22Rv1 (cell line): ENCODE measurements around the gene MAP4K1.
"Not testable (repeated sequence)": the region's sequence is repeated elsewhere in the genome, so short reads cannot be mapped to it uniquely, and the experiment has no call there.

Experiments used
- H3K27ac ChIP-seq: fragments of 450-650 bp; 2 replicates; pipeline ENCODE4 v1.5.1; 2017
- CTCF ChIP-seq: fragments of 450-650 bp; IDR thresholded peaks from 2 replicates; pipeline ENCODE4 v1.5.1; 2017; ENCODE audit warnings: mild to moderate bottlenecking
- ZFX ChIP-seq: fragments of 450-650 bp; IDR thresholded peaks from 2 replicates; pipeline ENCODE4 v1.6.1; 2017; ENCODE audit warnings: antibody characterized with exemption, borderline replicate concordance

The MAP4K1 gene

GRCh38 chr19:38640368-38640767 lies 22.6 kb upstream of the MAP4K1 start:
- H3K27ac ChIP-seq = 0 out of 2 replicates have a peak overlapping the region, but pooled peaks have one; percentile 3
- no peak for TF ChIP-seq CTCF
- TF ChIP-seq ZFX = no peak

DNA sequence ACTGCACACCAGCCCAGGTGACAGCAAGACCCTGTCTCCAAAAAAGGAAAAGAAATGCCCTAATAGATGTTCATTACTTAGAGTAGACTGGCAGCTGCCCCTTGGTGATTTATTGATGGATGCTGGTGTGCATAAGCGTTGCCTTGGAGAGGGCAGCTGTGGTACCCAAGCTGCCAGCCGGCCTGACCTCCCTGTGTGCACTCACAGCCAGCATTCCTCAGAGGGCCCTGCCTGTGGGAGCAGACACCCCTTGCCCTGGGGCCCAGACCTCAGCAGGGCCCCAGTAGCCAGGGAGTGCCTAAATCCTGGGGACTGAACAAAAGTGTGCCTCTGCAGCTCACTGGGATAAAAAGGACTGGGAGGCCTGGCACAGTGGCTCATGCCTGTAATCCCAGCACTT lies 21.9 kb upstream of the MAP4K1 start:
- no peak for TF ChIP-seq CTCF
- no peak for TF ChIP-seq ZFX

GRCh38 chr19:38638461-38638860 lies 20.7 kb upstream of the MAP4K1 start:
- TF ChIP-seq CTCF (no peak), ZFX (no peak)
- H3K27ac ChIP-seq = no peak overlapping the region

More for the DNA sequence above, 21.9 kb upstream of the MAP4K1 start:
- 0 out of 2 replicates have a peak overlapping the region, but pooled peaks have one; percentile 3 for H3K27ac ChIP-seq

GRCh38 chr19:38635483-38636399 lies 18.0 kb upstream of the MAP4K1 start:
- TF ChIP-seq ZFX = no peak
- no peak for TF ChIP-seq CTCF
- peak overlapping the region; percentile 44 for H3K27ac ChIP-seq

DNA sequence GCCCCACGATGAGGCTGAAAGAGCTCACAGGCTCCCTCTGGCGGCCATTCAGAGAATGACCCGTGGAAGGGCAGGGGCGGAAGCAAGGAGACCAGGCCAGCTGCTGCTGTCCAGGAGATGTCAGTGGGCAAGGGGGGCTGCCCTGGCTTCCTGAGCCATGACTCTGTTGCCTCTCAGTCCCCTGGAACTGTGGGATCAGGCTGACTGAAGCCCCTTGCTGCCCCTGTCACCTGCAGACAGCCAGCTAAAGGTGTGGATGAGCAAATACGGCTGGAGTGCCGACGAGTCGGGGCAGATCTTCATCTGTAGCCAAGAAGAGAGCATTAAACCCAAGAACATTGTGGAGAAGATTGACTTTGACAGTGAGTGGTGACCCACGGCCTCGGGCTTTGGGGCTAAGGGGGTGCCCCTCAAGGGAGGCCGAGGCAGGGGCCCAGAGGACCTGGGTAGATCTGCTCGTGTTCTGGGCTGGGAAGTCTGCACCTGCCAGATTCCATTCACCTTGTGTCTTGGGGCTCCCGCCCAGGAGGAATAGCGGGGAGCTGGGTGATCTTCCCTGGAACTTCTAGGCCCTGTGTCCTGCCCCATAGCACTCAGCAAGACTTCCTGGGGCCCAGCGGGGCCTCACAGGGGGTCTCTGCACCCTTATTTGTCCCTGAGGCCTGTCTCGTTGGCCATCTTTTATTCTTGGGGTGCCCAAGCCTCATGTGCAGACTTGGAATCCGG lies 17.2 kb upstream of the MAP4K1 start:
- peak overlapping the region; percentile 44; the same call in 1 of the 2 replicates for H3K27ac ChIP-seq
- peak; percentile 97 for TF ChIP-seq CTCF
- no peak for TF ChIP-seq ZFX

- no peak for TF ChIP-seq CTCF
- TF ChIP-seq ZFX = no peak
- no peak overlapping the region; the same call in 1 of the 2 replicates for H3K27ac ChIP-seq
These were observed 14.9 kb upstream of the MAP4K1 start for GRCh38 chr19:38632476-38633213.

DNA sequence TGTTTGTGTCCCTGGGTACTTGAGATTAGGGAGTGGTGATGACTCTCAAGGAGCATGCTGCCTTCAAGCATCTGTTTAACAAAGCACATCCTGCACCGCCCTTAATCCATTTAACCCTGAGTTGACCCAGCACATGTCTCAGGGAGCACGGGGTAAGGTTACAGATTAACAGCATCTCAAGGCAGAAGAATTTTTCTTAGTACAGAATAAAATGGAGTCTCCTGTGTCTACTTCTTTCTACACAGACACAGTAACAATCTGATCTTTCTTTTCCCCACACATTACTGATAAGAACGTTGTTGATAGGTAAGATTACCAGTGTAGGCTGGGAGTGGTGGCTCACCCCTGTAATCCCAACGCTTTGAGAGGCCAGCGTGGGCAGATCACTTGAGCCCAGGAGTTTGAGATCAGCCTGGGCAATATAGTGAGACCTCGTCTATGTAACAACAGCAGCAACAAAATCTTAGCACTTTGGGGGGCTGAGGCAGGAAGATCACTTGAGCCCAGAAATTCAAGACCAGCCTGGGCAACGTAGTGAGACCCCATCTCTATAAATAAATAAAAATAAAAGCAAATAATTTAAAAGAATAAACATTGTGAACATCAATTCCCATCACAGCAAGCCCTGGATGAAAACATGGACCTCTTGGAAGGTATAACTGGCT lies 14.2 kb upstream of the MAP4K1 start:
- not testable (repeated sequence) for H3K27ac ChIP-seq

DNA sequence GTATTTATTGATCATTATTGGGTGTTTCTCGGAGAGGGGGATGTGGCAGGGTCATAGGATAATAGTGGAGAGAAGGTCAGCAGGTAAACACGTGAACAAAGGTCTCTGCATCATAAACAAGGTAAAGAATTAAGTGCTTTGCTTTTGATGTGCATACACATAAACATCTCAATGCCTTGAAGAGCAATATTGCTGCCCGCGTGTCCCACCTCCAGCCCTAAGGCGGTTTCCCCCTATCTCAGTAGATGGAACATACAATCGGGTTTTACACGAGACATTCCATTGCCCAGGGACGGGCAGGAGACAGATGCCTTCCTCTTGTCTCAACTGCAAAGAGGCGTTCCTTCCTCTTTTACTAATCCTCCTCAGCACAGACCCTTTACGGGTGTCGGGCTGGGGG lies 13.5 kb upstream of the MAP4K1 start:
- not testable (repeated sequence) for H3K27ac ChIP-seq
